ENCODE results near the gene HGS.

The HGS gene

DNA sequence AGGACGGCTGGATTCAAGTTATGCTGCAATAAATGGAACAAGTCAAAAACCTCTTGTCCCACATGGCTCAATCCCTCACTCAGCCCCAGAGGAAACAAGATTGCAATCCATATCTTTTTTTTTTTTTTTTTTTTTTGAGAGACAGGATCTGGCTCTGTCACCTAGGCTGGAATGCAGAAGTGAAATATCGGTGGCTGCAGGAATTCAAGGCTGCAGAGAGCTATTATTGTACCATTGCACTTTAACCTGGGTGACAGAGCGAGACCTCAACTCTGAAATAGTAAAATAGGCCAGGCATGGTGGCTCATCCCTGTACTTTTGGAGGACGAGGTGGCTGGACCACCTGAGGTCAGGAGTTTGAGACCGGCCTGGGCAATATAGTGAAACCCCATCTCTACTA, 24.8 kb upstream of the HGS start:
- TF ChIP-seq, protein P1, sequence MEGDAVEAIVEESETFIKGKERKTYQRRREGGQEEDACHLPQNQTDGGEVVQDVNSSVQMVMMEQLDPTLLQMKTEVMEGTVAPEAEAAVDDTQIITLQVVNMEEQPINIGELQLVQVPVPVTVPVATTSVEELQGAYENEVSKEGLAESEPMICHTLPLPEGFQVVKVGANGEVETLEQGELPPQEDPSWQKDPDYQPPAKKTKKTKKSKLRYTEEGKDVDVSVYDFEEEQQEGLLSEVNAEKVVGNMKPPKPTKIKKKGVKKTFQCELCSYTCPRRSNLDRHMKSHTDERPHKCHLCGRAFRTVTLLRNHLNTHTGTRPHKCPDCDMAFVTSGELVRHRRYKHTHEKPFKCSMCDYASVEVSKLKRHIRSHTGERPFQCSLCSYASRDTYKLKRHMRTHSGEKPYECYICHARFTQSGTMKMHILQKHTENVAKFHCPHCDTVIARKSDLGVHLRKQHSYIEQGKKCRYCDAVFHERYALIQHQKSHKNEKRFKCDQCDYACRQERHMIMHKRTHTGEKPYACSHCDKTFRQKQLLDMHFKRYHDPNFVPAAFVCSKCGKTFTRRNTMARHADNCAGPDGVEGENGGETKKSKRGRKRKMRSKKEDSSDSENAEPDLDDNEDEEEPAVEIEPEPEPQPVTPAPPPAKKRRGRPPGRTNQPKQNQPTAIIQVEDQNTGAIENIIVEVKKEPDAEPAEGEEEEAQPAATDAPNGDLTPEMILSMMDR (IDR thresholded peaks at IDR 0.05; ENCODE audit: insufficient read depth, low read length), result no peak
- TF ChIP-seq POLR2AphosphoS5 (IDR thresholded peaks at IDR 0.05; ENCODE audit: low read depth) (no peak), GABPA (IDR thresholded peaks at IDR 0.05; ENCODE audit: low read depth) (no peak), SPI1 (IDR thresholded peaks at IDR 0.05; ENCODE audit: borderline replicate concordance, low read depth) (no peak)
- TF ChIP-seq, protein P2, sequence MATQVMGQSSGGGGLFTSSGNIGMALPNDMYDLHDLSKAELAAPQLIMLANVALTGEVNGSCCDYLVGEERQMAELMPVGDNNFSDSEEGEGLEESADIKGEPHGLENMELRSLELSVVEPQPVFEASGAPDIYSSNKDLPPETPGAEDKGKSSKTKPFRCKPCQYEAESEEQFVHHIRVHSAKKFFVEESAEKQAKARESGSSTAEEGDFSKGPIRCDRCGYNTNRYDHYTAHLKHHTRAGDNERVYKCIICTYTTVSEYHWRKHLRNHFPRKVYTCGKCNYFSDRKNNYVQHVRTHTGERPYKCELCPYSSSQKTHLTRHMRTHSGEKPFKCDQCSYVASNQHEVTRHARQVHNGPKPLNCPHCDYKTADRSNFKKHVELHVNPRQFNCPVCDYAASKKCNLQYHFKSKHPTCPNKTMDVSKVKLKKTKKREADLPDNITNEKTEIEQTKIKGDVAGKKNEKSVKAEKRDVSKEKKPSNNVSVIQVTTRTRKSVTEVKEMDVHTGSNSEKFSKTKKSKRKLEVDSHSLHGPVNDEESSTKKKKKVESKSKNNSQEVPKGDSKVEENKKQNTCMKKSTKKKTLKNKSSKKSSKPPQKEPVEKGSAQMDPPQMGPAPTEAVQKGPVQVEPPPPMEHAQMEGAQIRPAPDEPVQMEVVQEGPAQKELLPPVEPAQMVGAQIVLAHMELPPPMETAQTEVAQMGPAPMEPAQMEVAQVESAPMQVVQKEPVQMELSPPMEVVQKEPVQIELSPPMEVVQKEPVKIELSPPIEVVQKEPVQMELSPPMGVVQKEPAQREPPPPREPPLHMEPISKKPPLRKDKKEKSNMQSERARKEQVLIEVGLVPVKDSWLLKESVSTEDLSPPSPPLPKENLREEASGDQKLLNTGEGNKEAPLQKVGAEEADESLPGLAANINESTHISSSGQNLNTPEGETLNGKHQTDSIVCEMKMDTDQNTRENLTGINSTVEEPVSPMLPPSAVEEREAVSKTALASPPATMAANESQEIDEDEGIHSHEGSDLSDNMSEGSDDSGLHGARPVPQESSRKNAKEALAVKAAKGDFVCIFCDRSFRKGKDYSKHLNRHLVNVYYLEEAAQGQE (IDR thresholded peaks at IDR 0.05; ENCODE audit: insufficient replicate concordance, low read depth), result no peak
- Histone ChIP-seq H3K27me3 (ENCODE audit: insufficient read depth, poor library complexity, severe bottlenecking) (no peaks in the 10 kb centered on the region), H3K27ac (replicated peaks) (no peak overlapping the region), H3K4me3 (replicated peaks; ENCODE audit: insufficient read depth, low read length) (no peak overlapping the region)
- no peak for DNase-seq (ENCODE audit: low read depth in 1 of 2, low spot score in 1 of 2)

- Histone ChIP-seq H3K27ac (replicated peaks) (no peak overlapping the region), H3K27me3 (ENCODE audit: insufficient read depth, poor library complexity, severe bottlenecking) (no peaks in the 10 kb centered on the region), H3K4me3 (replicated peaks; ENCODE audit: insufficient read depth, low read length) (no peak overlapping the region)
- no peak for DNase-seq (ENCODE audit: low read depth in 1 of 2, low spot score in 1 of 2)
- TF ChIP-seq, protein P1 (IDR thresholded peaks at IDR 0.05; ENCODE audit: insufficient read depth, low read length), result no peak
- TF ChIP-seq GABPA (IDR thresholded peaks at IDR 0.05; ENCODE audit: low read depth) (no peak), SPI1 (IDR thresholded peaks at IDR 0.05; ENCODE audit: borderline replicate concordance, low read depth) (no peak), POLR2AphosphoS5 (IDR thresholded peaks at IDR 0.05; ENCODE audit: low read depth) (no peak)
- TF ChIP-seq, protein P2 (IDR thresholded peaks at IDR 0.05; ENCODE audit: insufficient replicate concordance, low read depth), result no peak
These were observed 23.4 kb upstream of the HGS start for GRCh38 chr17:81660441-81660840.

DNA sequence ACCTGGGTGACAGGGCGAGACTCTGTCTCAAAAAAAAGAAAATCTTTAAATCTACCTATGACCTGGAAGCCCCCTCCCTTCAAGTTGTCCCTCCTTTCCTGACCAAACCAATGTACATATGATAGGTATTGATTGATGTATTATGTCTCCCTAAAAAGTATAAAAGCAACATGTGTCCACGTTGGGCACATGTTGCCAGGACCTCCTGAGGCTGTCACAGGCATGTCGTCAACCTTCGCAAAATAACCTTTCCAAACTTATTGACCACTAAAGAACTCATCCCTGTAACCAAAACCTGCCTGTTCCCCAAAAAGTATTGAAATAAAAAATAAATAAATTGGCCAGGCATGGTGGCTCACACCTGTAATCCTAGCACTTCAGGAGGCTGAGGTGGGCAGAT, 21.8 kb upstream of the HGS start:
- H3K27me3 ChIP-seq (ENCODE audit: insufficient read depth, poor library complexity, severe bottlenecking), result no peaks in the 10 kb centered on the region
- TF ChIP-seq, protein P2 (IDR thresholded peaks at IDR 0.05; ENCODE audit: insufficient replicate concordance, low read depth), result no peak
- no peak overlapping the region for H3K27ac ChIP-seq (replicated peaks)
- no peak for DNase-seq (ENCODE audit: low read depth in 1 of 2, low spot score in 1 of 2)
- no peak overlapping the region for H3K4me3 ChIP-seq (replicated peaks; ENCODE audit: insufficient read depth, low read length)

- TF ChIP-seq POLR2AphosphoS5 (IDR thresholded peaks at IDR 0.05; ENCODE audit: low read depth) (no peak), SPI1 (IDR thresholded peaks at IDR 0.05; ENCODE audit: borderline replicate concordance, low read depth) (no peak), GABPA (IDR thresholded peaks at IDR 0.05; ENCODE audit: low read depth) (no peak)
- TF ChIP-seq, protein P2 (IDR thresholded peaks at IDR 0.05; ENCODE audit: insufficient replicate concordance, low read depth), result no peak
- TF ChIP-seq, protein P1 (IDR thresholded peaks at IDR 0.05; ENCODE audit: insufficient read depth, low read length), result no peak
- no peak overlapping the region for H3K27ac ChIP-seq (replicated peaks)
These were observed 19.8 kb upstream of the HGS start for GRCh38 chr17:81664051-81664470.

More at GRCh38 chr17:81664051-81664470, 19.8 kb upstream of the HGS start:
- DNase-seq (ENCODE audit: low read depth in 1 of 2, low spot score in 1 of 2), result no peak
- Histone ChIP-seq H3K27me3 (ENCODE audit: insufficient read depth, poor library complexity, severe bottlenecking) (no peaks in the 10 kb centered on the region), H3K4me3 (replicated peaks; ENCODE audit: insufficient read depth, low read length) (no peak overlapping the region)
